BJ (cell line): ENCODE data around the gene THAP4. TPM values are rescaled to one million over a fixed set of nuclear protein-coding genes. Genes with fewer than 3 reads are reported as not detected.

Experiments
- CTCF ChIA-PET: fragments of 350-600 bp; formaldehyde crosslinking; extraction: SDS; loops from one replicate; lab custom pipeline; 2021; ENCODE audit warnings: antibody characterized with exemption, inconsistent platforms; lab: Yijun Ruan, JAX
- POLR2A ChIA-PET: fragments of 300-600 bp; sonication (Branson Sonifier 250); formaldehyde crosslinking; extraction: SDS; loops from one replicate; lab custom pipeline; 2021; ENCODE audit warnings: antibody characterized with exemption; lab: Charles Lee
- DNase-seq: peaks from one replicate; pipeline ENCODE4 v3.0.0-alpha.2; 2011; ENCODE audit warnings: low read depth
- H3K27me3 ChIP-seq: 2 replicates; pipeline ENCODE4 v1.6.0; 2011; ENCODE audit warnings: low read length; ENCODE audit not compliant: control insufficient read depth, insufficient read depth
- H3K36me3 ChIP-seq: 2 replicates; pipeline ENCODE4 v1.5.1; 2011; ENCODE audit warnings: low read length; ENCODE audit not compliant: control insufficient read depth, insufficient read depth
- H3K4me3 ChIP-seq: 2 replicates; pipeline ENCODE4 v1.5.1; 2011; ENCODE audit warnings: low read depth, mild to moderate bottlenecking, control low read depth, low read length
- polyA plus RNA-seq: library from polyadenylated mRNA; depleted of rRNA; stranded (reverse); fragments of >200 nt; gene quantifications from 2 replicates; pipeline ENCODE4 v1.2.3, GENCODE V29; 2011
- TF ChIP-seq, protein P1 (sequence below): IDR thresholded peaks from 2 replicates; pipeline ENCODE4 v1.5.1; 2011; ENCODE audit warnings: low read depth, mild to moderate bottlenecking, control low read depth, inconsistent platforms, low read length, moderate library complexity; ENCODE audit not compliant: insufficient read depth

THAP4 gene
- polyA plus RNA-seq, 1 experiment = 50.4 TPM

DNA sequence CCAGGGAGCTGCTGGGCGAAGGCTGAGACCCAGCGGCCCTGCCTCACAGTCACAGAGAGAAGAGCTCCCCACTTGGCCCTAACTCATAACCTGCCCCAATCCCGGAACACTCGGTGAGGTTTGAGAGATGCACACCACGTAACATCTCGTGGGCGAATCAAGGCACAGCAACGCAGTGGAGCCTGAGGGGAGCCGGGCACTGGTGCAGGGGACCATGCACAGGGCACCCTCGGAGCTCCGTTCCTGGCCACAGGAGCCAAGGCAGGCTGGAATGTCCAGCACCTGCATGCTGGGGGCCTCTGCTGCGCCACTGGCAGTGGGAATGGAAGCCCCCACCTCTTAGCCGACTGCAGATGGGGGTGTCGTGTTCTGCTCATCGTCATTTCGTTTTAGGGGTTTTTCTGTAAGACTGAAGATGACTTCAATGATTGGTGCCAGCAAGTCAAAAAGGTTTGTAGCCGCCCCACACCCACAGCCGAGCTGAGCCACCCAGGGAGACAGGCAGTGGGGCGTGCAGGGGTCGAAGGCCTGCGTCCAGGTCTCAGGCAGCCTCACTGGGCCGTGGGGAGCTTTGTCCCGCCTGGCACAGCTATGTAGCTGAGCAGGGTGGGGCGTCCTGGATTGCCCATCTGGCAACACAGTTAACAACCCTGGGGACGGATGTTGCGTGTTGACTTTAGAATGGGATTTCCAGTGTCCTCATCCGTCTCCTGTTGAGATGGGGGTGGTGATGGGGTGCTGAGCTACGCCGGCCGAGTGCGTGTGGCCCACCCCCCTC is 33.6 kb upstream of the THAP4 start:
- ChIA-PET POLR2A (no interaction called here), CTCF (interaction anchor here (0.8 to 2.1 kb wide), 5 partner anchors 11 to 198 kb away, joined by 3 to 6 read pairs (median 3); partner anchors contain the start of gene ING5)
- no peak for DNase-seq
- Histone ChIP-seq H3K36me3 (peaks cover 37% of the 10 kb centered on the region), H3K27me3 (no peaks in the 10 kb centered on the region), H3K4me3 (no peak overlapping the region)
- TF ChIP-seq, protein P1, sequence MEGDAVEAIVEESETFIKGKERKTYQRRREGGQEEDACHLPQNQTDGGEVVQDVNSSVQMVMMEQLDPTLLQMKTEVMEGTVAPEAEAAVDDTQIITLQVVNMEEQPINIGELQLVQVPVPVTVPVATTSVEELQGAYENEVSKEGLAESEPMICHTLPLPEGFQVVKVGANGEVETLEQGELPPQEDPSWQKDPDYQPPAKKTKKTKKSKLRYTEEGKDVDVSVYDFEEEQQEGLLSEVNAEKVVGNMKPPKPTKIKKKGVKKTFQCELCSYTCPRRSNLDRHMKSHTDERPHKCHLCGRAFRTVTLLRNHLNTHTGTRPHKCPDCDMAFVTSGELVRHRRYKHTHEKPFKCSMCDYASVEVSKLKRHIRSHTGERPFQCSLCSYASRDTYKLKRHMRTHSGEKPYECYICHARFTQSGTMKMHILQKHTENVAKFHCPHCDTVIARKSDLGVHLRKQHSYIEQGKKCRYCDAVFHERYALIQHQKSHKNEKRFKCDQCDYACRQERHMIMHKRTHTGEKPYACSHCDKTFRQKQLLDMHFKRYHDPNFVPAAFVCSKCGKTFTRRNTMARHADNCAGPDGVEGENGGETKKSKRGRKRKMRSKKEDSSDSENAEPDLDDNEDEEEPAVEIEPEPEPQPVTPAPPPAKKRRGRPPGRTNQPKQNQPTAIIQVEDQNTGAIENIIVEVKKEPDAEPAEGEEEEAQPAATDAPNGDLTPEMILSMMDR = no peak

DNA sequence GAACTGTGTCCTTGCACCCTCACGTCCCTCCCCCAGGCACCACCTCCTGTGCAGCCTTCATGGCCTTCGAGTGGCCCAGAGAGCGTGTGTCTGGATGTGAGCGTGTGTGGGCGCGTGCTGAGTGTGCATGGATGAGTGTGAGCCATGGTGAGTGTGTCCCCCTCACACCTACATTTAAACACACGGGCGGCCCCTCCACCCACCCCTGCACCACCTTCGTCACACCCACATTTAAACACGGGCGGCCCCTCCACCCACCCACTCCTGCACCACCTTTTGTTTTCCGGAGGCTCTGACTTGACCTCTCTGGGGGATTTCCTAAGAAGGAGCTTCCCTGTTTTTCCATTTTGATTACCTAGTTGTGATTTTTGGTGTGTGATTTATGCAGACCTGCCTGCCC is 31.9 kb upstream of the THAP4 start:
- TF ChIP-seq, protein P1 = no peak
- POLR2A ChIA-PET = no interaction called here
- Histone ChIP-seq H3K27me3 (no peaks in the 10 kb centered on the region), H3K4me3 (no peak overlapping the region), H3K36me3 (peaks cover 35% of the 10 kb centered on the region)
- DNase-seq = no peak
- CTCF ChIA-PET = interaction anchor here (1.3 kb wide), 1 partner anchor 9 kb away, joined by 5 read pairs; no protein-coding TSS in a partner anchor

DNA sequence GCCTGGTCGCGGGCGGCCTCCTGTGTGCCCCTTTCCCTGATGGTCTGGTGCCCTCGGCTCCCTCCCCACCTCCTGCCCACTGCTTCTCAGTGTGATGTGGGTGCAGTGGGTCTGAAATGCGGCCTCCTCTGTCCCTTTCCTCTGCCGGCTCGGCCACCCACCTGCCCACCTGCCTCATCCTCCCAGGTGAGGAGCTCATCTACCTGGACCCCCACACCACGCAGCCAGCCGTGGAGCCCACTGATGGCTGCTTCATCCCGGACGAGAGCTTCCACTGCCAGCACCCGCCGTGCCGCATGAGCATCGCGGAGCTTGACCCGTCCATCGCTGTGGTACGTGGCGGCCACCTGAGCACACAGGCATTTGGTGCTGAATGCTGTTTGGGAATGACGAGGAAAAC is 31.4 kb upstream of the THAP4 start:
- ChIA-PET CTCF (interaction anchor here (1.3 kb wide), 1 partner anchor 10 kb away, joined by 5 read pairs; no protein-coding TSS in a partner anchor), POLR2A (no interaction called here)
- TF ChIP-seq, protein P1 = no peak
- DNase-seq = no peak
- Histone ChIP-seq H3K36me3 (peaks cover 35% of the 10 kb centered on the region), H3K4me3 (no peak overlapping the region), H3K27me3 (no peaks in the 10 kb centered on the region)

- TF ChIP-seq, protein P1 = no peak
- H3K27me3 ChIP-seq = no peaks in the 10 kb centered on the region
- peaks cover 36% of the 10 kb centered on the region for H3K36me3 ChIP-seq
- ChIA-PET POLR2A (no interaction called here), CTCF (no interaction called here)
- H3K4me3 ChIP-seq = no peak overlapping the region
- DNase-seq = no peak
Measured at GRCh38 chr2:241666627-241667400, 29.9 kb upstream of the THAP4 start.
